HL-60 (cell line): ENCODE results near the gene LEP.

Experiments used
- GABPA ChIP-seq: IDR thresholded peaks from 2 replicates; pipeline ENCODE4 v1.6.1; 2012; ENCODE audit warnings: low read depth
- POLR2AphosphoS5 ChIP-seq: IDR thresholded peaks from 2 replicates; pipeline ENCODE4 v1.6.1; 2012; ENCODE audit warnings: low read depth
- REST ChIP-seq: IDR thresholded peaks from 2 replicates; pipeline ENCODE4 v1.6.1; 2012; ENCODE audit warnings: low read depth; ENCODE audit not compliant: insufficient replicate concordance
- SPI1 ChIP-seq: IDR thresholded peaks from 2 replicates; pipeline ENCODE4 v1.6.1; 2012; ENCODE audit warnings: low read depth, mild to moderate bottlenecking, borderline replicate concordance
- TF ChIP-seq, protein P1 (sequence below): IDR thresholded peaks from one replicate; pipeline ENCODE4 v1.5.1; 2011; ENCODE audit warnings: low read length, control low read depth, inconsistent platforms; ENCODE audit not compliant: insufficient read depth

- TF ChIP-seq, protein P1, sequence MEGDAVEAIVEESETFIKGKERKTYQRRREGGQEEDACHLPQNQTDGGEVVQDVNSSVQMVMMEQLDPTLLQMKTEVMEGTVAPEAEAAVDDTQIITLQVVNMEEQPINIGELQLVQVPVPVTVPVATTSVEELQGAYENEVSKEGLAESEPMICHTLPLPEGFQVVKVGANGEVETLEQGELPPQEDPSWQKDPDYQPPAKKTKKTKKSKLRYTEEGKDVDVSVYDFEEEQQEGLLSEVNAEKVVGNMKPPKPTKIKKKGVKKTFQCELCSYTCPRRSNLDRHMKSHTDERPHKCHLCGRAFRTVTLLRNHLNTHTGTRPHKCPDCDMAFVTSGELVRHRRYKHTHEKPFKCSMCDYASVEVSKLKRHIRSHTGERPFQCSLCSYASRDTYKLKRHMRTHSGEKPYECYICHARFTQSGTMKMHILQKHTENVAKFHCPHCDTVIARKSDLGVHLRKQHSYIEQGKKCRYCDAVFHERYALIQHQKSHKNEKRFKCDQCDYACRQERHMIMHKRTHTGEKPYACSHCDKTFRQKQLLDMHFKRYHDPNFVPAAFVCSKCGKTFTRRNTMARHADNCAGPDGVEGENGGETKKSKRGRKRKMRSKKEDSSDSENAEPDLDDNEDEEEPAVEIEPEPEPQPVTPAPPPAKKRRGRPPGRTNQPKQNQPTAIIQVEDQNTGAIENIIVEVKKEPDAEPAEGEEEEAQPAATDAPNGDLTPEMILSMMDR: no peak
- TF ChIP-seq POLR2AphosphoS5: no peak
- no peak for TF ChIP-seq REST
- TF ChIP-seq GABPA: no peak
- no peak for TF ChIP-seq SPI1
These were observed 14.7 kb upstream of the LEP start for GRCh38 chr7:128226132-128226980.
